ENCODE results near the gene XRCC4.

XRCC4 gene

DNA sequence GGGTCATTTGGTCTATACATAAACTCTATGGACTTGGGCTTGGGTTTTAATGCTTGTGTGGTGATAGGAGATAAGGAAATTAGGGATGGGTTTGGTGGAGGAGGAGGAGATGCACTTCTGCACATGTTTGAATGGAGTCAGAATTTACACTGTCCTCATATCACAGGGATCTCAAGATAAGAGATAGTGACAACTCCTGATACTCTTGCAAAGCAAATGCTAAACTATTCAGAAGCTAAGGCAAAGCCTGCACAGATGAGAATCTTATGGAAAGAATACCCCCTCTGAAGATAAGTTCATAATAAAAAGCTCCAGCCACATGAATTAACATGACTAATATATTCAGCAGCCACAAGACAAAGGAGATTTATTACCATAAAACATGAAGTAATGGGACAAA, 90.2 kb downstream of the XRCC4 start:
- Histone ChIP-seq H3K9ac (ENCODE audit: low read depth in 1 of 2, low read length in 2 of 2) (no peak overlapping the region), H3K4me3 (ENCODE audit: low read depth in 1 of 2, low read length in 2 of 2) (no peak overlapping the region), H3K27me3 (ENCODE audit: control insufficient read depth in 1 of 2, insufficient read depth in 2 of 2, low read length in 2 of 2) (no peaks in the 10 kb centered on the region), H3K36me3 (ENCODE audit: control insufficient read depth in 1 of 2, insufficient read depth in 2 of 2, low read length in 2 of 2) (no peaks in the 10 kb centered on the region), H3K4me1 (ENCODE audit: control insufficient read depth in 1 of 2, insufficient read depth in 2 of 2, low read length in 2 of 2) (no peaks in the 10 kb centered on the region), H3K27ac (ENCODE audit: low read depth, low read length) (no peak overlapping the region), H3K9me3 (ENCODE audit: control insufficient read depth in 1 of 2, low read length in 2 of 2) (no peaks in the 10 kb centered on the region)

DNA sequence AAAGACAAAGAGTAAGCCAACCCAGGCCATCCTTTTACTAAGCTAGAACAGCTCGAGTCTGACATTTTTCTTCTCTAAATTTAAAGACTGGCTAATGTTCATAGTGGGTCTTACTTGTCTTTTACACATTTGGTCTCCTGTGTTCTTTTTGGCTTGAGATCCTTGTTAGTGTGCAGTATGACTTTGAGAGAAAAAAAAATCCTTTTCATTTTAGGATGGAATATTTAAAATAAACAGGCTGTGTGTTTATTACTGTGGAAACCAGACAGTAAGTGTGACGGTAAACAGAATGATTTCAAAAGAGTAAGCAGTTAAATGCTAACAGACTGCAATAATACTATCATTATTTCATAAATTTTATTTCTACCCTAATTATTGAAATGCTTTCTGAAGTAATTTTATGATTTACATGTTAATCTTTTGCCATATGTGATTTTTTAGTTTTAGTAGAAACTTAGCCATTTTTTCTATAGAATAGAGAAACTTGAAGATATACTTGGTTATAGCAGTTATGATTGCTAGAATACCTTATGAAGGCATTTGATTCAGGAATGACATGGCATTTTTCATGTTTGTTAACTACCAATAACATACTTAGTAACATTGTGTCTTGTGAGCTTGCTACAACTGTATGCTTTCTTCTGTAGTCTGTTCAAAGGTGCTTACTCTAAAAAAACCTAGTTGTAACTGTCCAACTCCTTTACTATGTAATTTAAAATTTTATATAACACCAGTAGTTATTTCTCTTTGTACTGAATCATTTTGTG, 92.4 kb downstream of the XRCC4 start:
- Histone ChIP-seq H3K36me3 (ENCODE audit: control insufficient read depth in 1 of 2, insufficient read depth in 2 of 2, low read length in 2 of 2) (no peaks in the 10 kb centered on the region), H3K9me3 (ENCODE audit: control insufficient read depth in 1 of 2, low read length in 2 of 2) (no peaks in the 10 kb centered on the region), H3K27ac (ENCODE audit: low read depth, low read length) (no peak overlapping the region), H3K27me3 (ENCODE audit: control insufficient read depth in 1 of 2, insufficient read depth in 2 of 2, low read length in 2 of 2) (no peaks in the 10 kb centered on the region), H3K4me1 (ENCODE audit: control insufficient read depth in 1 of 2, insufficient read depth in 2 of 2, low read length in 2 of 2) (no peaks in the 10 kb centered on the region), H3K4me3 (ENCODE audit: low read depth in 1 of 2, low read length in 2 of 2) (no peak overlapping the region), H3K9ac (ENCODE audit: low read depth in 1 of 2, low read length in 2 of 2) (no peak overlapping the region)

DNA sequence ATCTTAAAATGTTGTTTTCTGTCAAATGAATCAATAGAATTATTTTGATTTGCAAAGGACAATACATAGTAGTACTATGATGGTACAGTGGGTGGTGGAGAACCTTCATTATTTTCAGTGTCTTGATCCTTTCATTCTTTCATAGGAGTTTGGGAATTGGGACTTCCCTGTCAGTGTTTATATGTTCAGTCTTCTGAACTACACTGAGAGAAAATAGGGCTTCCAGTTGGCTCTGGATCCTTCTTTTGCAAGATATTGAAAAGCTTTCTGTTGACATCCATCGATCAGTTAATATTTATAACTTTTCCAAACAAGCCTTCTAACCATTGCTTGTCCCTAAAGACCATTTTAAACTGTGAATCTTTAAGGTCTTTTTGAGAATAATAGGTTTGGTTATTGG, 94.7 kb downstream of the XRCC4 start:
- H3K27me3 ChIP-seq (ENCODE audit: control insufficient read depth in 1 of 2, insufficient read depth in 2 of 2, low read length in 2 of 2), result no peaks in the 10 kb centered on the region
- H3K36me3 ChIP-seq (ENCODE audit: control insufficient read depth in 1 of 2, insufficient read depth in 2 of 2, low read length in 2 of 2), result no peaks in the 10 kb centered on the region
- H3K4me3 ChIP-seq (ENCODE audit: low read depth in 1 of 2, low read length in 2 of 2), result no peak overlapping the region
- H3K9ac ChIP-seq (ENCODE audit: low read depth in 1 of 2, low read length in 2 of 2), result no peak overlapping the region
- H3K9me3 ChIP-seq (ENCODE audit: control insufficient read depth in 1 of 2, low read length in 2 of 2), result no peaks in the 10 kb centered on the region
- no peak overlapping the region for H3K27ac ChIP-seq (ENCODE audit: low read depth, low read length)
- H3K4me1 ChIP-seq (ENCODE audit: control insufficient read depth in 1 of 2, insufficient read depth in 2 of 2, low read length in 2 of 2), result no peaks in the 10 kb centered on the region

DNA sequence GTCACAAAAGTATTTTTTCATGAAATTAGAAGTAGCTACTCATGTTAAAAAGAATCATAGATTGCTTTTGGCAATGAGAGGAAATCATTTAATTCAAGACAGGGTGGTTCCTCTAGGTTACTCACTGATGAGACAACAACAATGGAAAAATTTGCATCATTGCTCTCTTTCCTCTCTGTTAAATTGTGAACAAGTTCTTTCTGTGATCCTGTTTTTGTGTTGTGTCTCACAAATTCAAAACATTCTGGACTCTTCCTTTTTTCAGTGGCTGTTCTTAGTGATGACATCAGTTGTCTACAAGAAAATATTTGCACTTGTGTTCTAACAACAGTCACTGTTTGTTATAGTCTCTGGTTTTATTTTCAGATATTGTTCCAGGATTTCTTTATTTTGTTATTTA, 95.3 kb downstream of the XRCC4 start:
- Histone ChIP-seq H3K9ac (ENCODE audit: low read depth in 1 of 2, low read length in 2 of 2) (no peak overlapping the region), H3K27ac (ENCODE audit: low read depth, low read length) (no peak overlapping the region), H3K4me1 (ENCODE audit: control insufficient read depth in 1 of 2, insufficient read depth in 2 of 2, low read length in 2 of 2) (no peaks in the 10 kb centered on the region), H3K36me3 (ENCODE audit: control insufficient read depth in 1 of 2, insufficient read depth in 2 of 2, low read length in 2 of 2) (no peaks in the 10 kb centered on the region), H3K4me3 (ENCODE audit: low read depth in 1 of 2, low read length in 2 of 2) (no peak overlapping the region), H3K27me3 (ENCODE audit: control insufficient read depth in 1 of 2, insufficient read depth in 2 of 2, low read length in 2 of 2) (no peaks in the 10 kb centered on the region), H3K9me3 (ENCODE audit: control insufficient read depth in 1 of 2, low read length in 2 of 2) (no peaks in the 10 kb centered on the region)

DNA sequence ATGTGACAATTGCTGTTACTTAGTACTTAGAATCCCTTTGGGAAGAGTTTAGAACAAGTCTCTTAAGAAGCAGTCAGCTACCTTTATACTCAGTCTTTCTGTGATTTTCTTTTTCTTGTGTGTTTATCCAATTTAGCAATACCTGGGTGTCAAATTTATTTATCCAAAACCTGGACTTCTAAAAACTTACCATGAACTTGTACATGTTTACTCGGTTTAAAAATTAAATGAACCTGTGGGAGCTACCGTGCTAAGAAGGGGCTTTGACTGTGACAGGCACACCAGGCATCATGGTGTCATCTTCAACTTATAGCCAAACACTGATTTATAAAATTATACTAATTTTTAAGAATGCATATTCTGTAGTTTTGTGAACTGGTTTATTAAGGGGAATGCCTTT, 96.5 kb downstream of the XRCC4 start:
- no peaks in the 10 kb centered on the region for H3K4me1 ChIP-seq (ENCODE audit: control insufficient read depth in 1 of 2, insufficient read depth in 2 of 2, low read length in 2 of 2)
- no peak overlapping the region for H3K9ac ChIP-seq (ENCODE audit: low read depth in 1 of 2, low read length in 2 of 2)
- no peak overlapping the region for H3K27ac ChIP-seq (ENCODE audit: low read depth, low read length)
- H3K27me3 ChIP-seq (ENCODE audit: control insufficient read depth in 1 of 2, insufficient read depth in 2 of 2, low read length in 2 of 2), result no peaks in the 10 kb centered on the region
- no peaks in the 10 kb centered on the region for H3K36me3 ChIP-seq (ENCODE audit: control insufficient read depth in 1 of 2, insufficient read depth in 2 of 2, low read length in 2 of 2)
- no peak overlapping the region for H3K4me3 ChIP-seq (ENCODE audit: low read depth in 1 of 2, low read length in 2 of 2)
- H3K9me3 ChIP-seq (ENCODE audit: control insufficient read depth in 1 of 2, low read length in 2 of 2), result no peaks in the 10 kb centered on the region

DNA sequence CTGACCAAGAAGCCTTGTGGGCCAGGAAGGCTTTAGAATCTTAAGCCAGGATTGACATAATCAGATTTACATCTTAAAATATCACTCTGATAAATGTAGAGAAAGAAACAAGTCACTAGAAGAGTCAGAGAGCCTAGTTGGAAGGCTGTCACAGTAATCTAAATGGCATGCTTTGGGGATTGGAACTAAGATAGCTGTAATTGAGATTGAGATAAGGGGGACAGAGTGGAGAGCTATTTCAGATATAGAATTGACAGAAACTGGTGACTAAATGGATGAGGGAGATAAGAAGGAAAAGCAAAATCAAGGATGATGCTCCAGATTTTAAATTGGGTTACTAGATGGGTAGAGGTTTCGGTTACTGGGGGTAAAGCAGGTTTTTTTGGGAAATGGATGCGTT, 100.5 kb downstream of the XRCC4 start:
- Histone ChIP-seq H3K27me3 (ENCODE audit: control insufficient read depth in 1 of 2, insufficient read depth in 2 of 2, low read length in 2 of 2) (no peaks in the 10 kb centered on the region), H3K9me3 (ENCODE audit: control insufficient read depth in 1 of 2, low read length in 2 of 2) (no peaks in the 10 kb centered on the region), H3K4me1 (ENCODE audit: control insufficient read depth in 1 of 2, insufficient read depth in 2 of 2, low read length in 2 of 2) (no peaks in the 10 kb centered on the region), H3K27ac (ENCODE audit: low read depth, low read length) (no peak overlapping the region), H3K4me3 (ENCODE audit: low read depth in 1 of 2, low read length in 2 of 2) (no peak overlapping the region), H3K36me3 (ENCODE audit: control insufficient read depth in 1 of 2, insufficient read depth in 2 of 2, low read length in 2 of 2) (no peaks in the 10 kb centered on the region), H3K9ac (ENCODE audit: low read depth in 1 of 2, low read length in 2 of 2) (no peak overlapping the region)

DNA sequence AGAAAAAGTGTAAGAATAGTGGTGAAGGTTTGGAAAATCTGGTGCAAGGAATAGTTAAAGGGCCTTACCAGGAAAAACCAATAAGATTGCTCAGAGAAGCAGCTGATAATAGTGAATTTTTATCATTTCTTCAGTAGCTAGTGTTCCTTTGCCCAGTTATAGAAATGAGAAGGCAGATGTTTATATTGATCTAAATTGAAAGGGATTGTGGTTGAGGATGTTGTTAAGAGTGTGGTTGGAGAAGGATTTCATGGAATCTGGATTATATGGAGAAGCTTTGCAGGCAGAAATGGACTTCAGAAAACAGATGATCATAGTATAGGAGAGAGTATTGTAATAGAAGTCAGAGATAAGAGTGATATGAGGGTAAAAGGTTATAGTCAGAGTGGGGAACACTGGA, 102.6 kb downstream of the XRCC4 start:
- no peak overlapping the region for H3K4me3 ChIP-seq (ENCODE audit: low read depth in 1 of 2, low read length in 2 of 2)
- H3K27ac ChIP-seq (ENCODE audit: low read depth, low read length), result no peak overlapping the region

DNA sequence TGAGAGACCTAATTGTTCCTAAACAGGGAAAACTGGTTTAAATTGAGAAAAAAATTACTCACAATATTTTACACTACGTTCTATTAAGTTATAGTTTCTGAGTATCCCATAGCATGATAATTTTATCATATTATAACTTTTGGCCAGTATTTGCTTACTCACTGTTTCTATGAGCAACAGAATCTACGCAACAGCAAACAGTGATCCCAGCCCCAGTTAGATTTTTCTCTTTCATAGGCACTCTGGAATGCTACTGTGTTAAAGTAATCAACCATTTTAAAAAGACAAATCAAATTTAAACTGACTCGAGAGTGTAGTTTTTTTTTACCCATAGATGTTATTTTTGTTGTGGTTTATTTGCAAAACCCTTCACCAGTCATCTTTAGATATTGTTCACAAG, 107.2 kb downstream of the XRCC4 start:
- Histone ChIP-seq H3K27ac (ENCODE audit: low read depth, low read length) (no peak overlapping the region), H3K4me3 (ENCODE audit: low read depth in 1 of 2, low read length in 2 of 2) (no peak overlapping the region), H3K27me3 (ENCODE audit: control insufficient read depth in 1 of 2, insufficient read depth in 2 of 2, low read length in 2 of 2) (no peaks in the 10 kb centered on the region), H3K4me1 (ENCODE audit: control insufficient read depth in 1 of 2, insufficient read depth in 2 of 2, low read length in 2 of 2) (no peaks in the 10 kb centered on the region), H3K9ac (ENCODE audit: low read depth in 1 of 2, low read length in 2 of 2) (no peak overlapping the region), H3K9me3 (ENCODE audit: control insufficient read depth in 1 of 2, low read length in 2 of 2) (no peaks in the 10 kb centered on the region), H3K36me3 (ENCODE audit: control insufficient read depth in 1 of 2, insufficient read depth in 2 of 2, low read length in 2 of 2) (no peaks in the 10 kb centered on the region)

More for the DNA sequence above, 102.6 kb downstream of the XRCC4 start:
- no peaks in the 10 kb centered on the region for H3K27me3 ChIP-seq (ENCODE audit: control insufficient read depth in 1 of 2, insufficient read depth in 2 of 2, low read length in 2 of 2)
- H3K4me1 ChIP-seq (ENCODE audit: control insufficient read depth in 1 of 2, insufficient read depth in 2 of 2, low read length in 2 of 2), result no peaks in the 10 kb centered on the region
- no peak overlapping the region for H3K9ac ChIP-seq (ENCODE audit: low read depth in 1 of 2, low read length in 2 of 2)
- no peaks in the 10 kb centered on the region for H3K9me3 ChIP-seq (ENCODE audit: control insufficient read depth in 1 of 2, low read length in 2 of 2)
- no peaks in the 10 kb centered on the region for H3K36me3 ChIP-seq (ENCODE audit: control insufficient read depth in 1 of 2, insufficient read depth in 2 of 2, low read length in 2 of 2)

DNA sequence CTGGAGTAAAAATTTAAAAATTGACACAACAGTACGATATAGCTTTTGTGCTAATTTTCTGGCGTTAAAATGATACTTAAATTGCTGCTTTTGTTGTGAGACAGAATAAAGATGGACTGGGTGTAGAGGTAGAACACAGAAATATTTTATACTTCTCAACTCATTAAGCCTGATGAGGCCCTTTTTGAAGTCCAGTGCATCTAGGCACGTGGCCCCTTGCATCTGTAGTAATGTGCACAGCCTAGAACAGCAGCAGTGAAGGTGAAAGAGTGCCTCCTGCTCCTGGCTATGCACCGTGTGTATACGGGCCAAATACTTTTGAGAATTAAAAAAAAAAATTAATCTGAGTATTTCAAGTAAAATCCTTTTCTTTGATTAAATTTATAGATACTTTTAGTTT, 115.6 kb downstream of the XRCC4 start:
- Histone ChIP-seq H3K36me3 (ENCODE audit: control insufficient read depth in 1 of 2, insufficient read depth in 2 of 2, low read length in 2 of 2) (no peaks in the 10 kb centered on the region), H3K27ac (ENCODE audit: low read depth, low read length) (no peak overlapping the region), H3K9me3 (ENCODE audit: control insufficient read depth in 1 of 2, low read length in 2 of 2) (no peaks in the 10 kb centered on the region), H3K9ac (ENCODE audit: low read depth in 1 of 2, low read length in 2 of 2) (no peak overlapping the region), H3K4me3 (ENCODE audit: low read depth in 1 of 2, low read length in 2 of 2) (no peak overlapping the region), H3K4me1 (ENCODE audit: control insufficient read depth in 1 of 2, insufficient read depth in 2 of 2, low read length in 2 of 2) (no peaks in the 10 kb centered on the region), H3K27me3 (ENCODE audit: control insufficient read depth in 1 of 2, insufficient read depth in 2 of 2, low read length in 2 of 2) (no peaks in the 10 kb centered on the region)

DNA sequence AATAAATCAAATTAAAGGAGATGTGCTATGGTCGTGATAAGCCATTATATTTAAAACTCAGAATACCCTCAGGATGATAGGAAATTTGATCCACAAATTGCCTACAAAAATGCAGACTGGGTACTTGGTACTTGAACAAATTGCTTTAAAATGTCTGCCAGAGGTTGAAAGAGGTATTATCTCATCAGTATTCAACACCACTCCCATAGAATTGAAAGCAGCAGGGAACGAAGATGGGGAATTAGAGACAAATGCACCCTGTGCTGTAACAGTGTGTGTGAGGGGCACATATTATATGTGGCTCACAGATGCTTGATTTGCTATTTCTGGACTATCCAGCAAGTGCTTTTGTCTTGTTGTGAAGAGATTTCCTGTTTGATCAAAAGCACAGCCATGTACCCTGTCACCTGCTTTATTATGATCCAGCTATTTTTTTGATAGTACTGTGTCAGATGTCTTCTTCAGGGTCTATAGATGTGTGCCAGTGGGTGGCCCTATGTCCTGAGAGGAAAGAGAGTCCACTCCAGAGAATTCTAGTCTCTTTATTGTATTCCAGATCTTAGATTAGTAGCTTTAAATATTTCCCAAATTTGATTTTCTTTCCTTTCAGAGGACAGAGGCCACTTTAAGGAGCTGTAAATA, 120.1 kb downstream of the XRCC4 start:
- Histone ChIP-seq H3K9ac (ENCODE audit: low read depth in 1 of 2, low read length in 2 of 2) (no peak overlapping the region), H3K36me3 (ENCODE audit: control insufficient read depth in 1 of 2, insufficient read depth in 2 of 2, low read length in 2 of 2) (peaks cover 0 to 4% of the 10 kb centered on the region in 2 donors), H3K4me1 (ENCODE audit: control insufficient read depth in 1 of 2, insufficient read depth in 2 of 2, low read length in 2 of 2) (no peaks in the 10 kb centered on the region), H3K27me3 (ENCODE audit: control insufficient read depth in 1 of 2, insufficient read depth in 2 of 2, low read length in 2 of 2) (no peaks in the 10 kb centered on the region), H3K27ac (ENCODE audit: low read depth, low read length) (no peak overlapping the region), H3K4me3 (ENCODE audit: low read depth in 1 of 2, low read length in 2 of 2) (no peak overlapping the region), H3K9me3 (ENCODE audit: control insufficient read depth in 1 of 2, low read length in 2 of 2) (no peaks in the 10 kb centered on the region)
